Measurements from ENCODE around the gene DOCK2. TPM values are rescaled to one million over a fixed set of nuclear protein-coding genes. Genes with fewer than 3 reads are reported as not detected.

The DOCK2 gene
- total RNA-seq, 1 donor from 2014 or later, result 303 TPM

- intact Hi-C loops (cut with micrococcal nuclease), result no loop called here
Observed at GRCh38 chr5:169856571-169856970, 219.5 kb downstream of the DOCK2 start.

- intact Hi-C loops (cut with micrococcal nuclease), result no loop called here
Observed at GRCh38 chr5:169860585-169860984, 223.5 kb downstream of the DOCK2 start.

- intact Hi-C loops (cut with micrococcal nuclease), result no loop called here
Observed at GRCh38 chr5:169861433-169861832, 224.4 kb downstream of the DOCK2 start.

- intact Hi-C loops (cut with micrococcal nuclease), result no loop called here
Observed at GRCh38 chr5:169861934-169862333, 224.9 kb downstream of the DOCK2 start.

- intact Hi-C loops (cut with micrococcal nuclease), result no loop called here
Observed at GRCh38 chr5:169862391-169862811, 225.3 kb downstream of the DOCK2 start.

- intact Hi-C loops (cut with micrococcal nuclease), result no loop called here
Observed at GRCh38 chr5:169864483-169864882, 227.4 kb downstream of the DOCK2 start.

- intact Hi-C loops (cut with micrococcal nuclease), result no loop called here
Observed at GRCh38 chr5:169867347-169867746, 230.3 kb downstream of the DOCK2 start.

DNA sequence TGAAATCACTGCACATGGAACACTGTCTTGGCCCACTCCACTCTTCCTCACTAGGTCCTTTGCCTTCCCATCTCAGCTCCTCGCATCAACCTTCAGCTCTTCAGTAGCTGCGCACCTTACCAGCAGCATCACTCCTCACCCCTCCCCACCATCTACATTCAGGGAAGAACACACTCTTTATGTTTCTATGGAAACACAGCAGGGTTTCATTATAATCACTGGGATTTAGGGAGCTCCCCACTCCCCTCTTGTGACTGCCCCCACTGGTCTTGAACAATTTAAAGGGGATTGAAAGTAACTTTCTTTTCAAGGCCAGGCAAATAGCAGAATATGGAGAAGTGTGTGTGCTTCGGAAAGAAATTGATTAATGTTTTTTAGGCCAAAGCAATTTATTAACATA is 232.0 kb downstream of the DOCK2 start:
- intact Hi-C loops (cut with micrococcal nuclease), result no loop called here

- intact Hi-C loops (cut with micrococcal nuclease), result no loop called here
Observed at GRCh38 chr5:169870211-169870610, 233.1 kb downstream of the DOCK2 start.

- intact Hi-C loops (cut with micrococcal nuclease), result no loop called here
Observed at GRCh38 chr5:169871826-169872490, 234.9 kb downstream of the DOCK2 start.

DNA sequence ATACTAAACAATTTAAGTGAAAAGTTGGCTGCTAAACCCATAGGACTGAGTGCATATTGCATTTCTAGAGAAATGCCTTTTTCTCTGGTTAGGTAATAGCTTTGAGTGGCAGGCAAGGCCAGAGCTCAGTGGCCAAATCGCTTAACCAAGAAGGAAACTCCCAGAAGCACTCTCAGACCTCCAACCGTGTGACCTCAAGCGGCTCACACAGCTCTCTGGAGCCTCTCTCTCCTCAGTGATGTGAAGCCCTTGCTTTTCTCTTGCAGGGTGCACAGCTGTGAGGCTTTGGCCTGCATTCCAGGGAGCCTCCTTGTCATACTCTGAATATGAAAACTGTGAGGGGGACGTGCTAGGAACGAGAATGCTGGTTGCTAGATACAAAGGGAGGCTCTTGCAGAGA is 236.6 kb downstream of the DOCK2 start:
- intact Hi-C loops (cut with micrococcal nuclease), result no loop called here

DNA sequence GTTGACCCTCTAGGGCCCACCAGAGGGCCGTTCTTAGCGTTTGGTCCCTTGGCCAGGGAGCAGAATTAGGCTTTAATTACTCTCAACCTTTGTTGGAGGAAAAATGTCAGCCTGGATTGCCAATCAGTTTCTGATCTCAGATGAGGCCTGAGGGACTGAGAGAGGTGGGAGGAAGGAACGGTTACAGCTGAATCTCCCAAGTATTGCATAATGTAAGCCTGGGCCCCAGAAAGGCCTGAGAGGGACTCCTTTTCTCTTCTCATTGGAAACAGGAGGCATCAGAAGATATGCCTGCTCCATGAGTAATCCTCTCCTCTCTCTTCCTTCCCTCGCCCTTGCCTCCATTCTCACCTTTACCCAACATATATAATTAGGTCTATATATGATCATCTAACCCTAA is 237.5 kb downstream of the DOCK2 start:
- intact Hi-C loops (cut with micrococcal nuclease), result no loop called here

DNA sequence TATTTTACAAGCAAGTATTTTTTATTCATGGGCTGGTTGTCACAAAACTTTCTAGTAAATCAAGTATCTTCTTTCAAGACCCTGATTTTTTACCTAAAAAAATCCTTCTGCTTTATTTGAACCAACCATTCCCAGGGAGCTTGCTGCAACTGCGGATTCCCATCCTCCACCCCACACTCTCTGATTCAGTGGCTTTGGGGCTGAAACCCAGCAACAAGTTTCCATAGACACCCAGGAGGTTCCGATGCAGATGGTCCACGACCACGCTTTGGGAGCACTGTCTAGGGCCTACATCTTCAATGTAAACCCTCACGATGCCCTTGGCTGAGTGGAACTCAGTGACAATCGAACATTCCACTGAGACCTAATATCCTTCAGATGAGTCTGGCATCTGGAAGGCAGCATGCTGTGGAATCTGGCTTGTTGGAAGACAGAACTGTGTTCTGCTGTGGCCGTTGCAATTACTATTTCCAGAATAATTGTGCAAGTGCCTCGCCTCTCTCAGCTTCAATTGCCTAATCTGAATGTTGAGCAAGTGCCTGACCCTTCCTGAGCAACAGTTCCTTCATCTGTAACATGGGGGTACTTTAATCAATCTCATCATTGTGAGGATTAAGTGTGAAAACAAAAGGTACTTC is 238.1 kb downstream of the DOCK2 start:
- intact Hi-C loops (cut with micrococcal nuclease), result no loop called here

- intact Hi-C loops (cut with micrococcal nuclease), result no loop called here
Observed at GRCh38 chr5:169875731-169876130, 238.7 kb downstream of the DOCK2 start.

DNA sequence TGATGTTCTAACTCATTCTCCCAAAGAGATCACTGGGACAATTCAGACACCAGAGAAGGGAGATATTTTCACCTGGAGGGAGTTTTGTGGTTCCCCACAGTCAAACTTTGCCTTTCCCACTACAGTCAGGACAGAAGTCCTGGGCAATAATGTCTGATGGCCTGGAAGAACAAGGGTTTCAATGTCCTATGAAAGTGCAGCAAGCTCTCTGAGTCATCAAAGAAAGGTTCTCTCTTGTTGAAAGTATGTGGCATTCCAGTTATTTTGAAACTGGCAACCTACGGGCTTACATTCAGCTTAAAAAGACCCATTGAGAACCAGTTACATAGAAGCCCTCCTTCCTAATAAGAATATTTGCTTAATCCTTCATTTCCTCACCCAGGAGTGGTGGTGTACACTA is 239.3 kb downstream of the DOCK2 start:
- intact Hi-C loops (cut with micrococcal nuclease), result no loop called here

DNA sequence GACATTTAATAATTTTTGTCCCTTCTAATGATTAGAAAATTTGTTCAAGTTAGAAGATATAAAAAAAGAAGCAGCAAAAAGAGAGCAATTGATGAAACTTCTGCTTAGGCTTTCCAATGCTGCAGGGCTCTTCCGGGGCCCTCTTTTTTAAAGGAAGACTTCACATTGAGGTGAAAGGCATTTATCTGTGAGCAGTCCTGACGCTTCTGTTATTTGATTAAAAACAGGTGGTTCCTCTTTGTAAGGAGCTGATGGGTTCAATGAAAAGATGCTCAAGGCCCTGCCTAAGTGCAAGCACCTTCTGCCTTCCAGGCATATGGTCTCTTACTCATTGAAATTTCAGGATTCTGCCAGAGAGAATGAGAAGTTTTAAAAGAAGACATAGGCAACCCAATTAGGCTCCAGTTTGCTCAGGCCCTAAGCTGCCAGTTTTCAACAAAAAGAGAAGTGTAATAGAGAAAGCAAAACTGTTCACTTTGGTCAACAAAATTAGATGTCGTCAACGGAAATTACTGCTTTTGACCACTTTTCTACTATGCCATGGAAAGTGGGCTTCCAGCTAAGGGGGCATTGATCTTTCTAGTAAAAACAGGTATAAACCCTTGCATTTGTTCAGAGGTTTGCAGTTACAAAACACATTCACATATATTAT is 243.1 kb downstream of the DOCK2 start:
- intact Hi-C loops (cut with micrococcal nuclease), result no loop called here

GRCh38 chr5:169880785-169881184 is 243.7 kb downstream of the DOCK2 start:
- intact Hi-C loops (cut with micrococcal nuclease), result no loop called here

- intact Hi-C loops (cut with micrococcal nuclease), result no loop called here
Observed at GRCh38 chr5:169881702-169882303, 244.7 kb downstream of the DOCK2 start.

DNA sequence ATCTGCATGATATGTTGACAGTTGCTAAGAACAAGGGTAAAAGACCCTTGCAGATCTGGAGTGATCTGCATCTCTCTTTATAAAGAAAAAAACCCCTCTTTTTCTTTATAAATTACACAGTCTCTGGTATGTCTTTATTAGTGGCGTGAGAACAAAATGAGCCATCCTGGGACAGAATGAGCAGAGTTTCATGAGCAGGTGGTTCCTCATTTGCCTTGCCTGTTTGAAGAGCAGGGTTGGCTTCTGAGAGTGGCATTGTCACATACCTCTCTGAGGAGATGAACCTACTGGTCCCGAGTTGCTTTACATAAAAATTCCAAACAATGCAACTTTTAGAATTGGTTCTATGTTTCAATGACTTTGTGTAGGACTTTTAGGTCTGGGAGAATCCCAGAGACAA is 249.0 kb downstream of the DOCK2 start:
- intact Hi-C loops (cut with micrococcal nuclease), result no loop called here

DNA sequence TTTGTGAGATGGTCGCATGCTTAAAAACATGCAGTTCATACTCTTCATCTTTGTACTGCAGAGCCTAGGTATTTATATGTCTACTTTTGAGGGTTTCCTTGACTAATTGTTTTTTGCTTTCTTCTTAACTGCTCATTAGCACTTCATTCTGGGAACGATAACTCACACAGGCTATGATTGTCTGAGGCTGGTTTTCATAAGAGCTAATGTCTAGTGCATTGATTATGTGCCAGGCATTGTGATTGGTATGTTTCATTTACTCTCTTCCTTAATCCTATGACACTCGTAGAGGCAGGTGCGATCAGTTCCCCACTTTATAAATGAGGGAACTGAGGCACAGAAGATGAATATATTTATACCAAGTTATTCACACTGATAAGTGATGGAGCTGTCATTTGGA is 249.6 kb downstream of the DOCK2 start:
- intact Hi-C loops (cut with micrococcal nuclease), result no loop called here

GRCh38 chr5:169889572-169889971 is 252.5 kb downstream of the DOCK2 start:
- intact Hi-C loops (cut with micrococcal nuclease), result no loop called here

GRCh38 chr5:169893010-169893409 is 255.9 kb downstream of the DOCK2 start:
- intact Hi-C loops (cut with micrococcal nuclease), result no loop called here

Measured in T-helper 2 cell treated with Interferon-gamma antibody and Interleukin-4, amounts not matched to agents 100 ng/mL and 5 ng/mL, for 36 hours (primary cell).